CD4-positive, alpha-beta T cell treated with Interleukin-21 for 1 hour (primary cell): ENCODE data around the gene CDK11A.
A peak's percentile ranks its signal among the peaks of the same experiment; 100 is the strongest.

Experiments used
- DNase-seq: peaks from one replicate; pipeline ENCODE4 v3.0.0-alpha.2; 2020

Gene CDK11A

GRCh38 chr1:1658583-1659549 is 65.3 kb downstream of the CDK11A start, which contains the start of gene CDK11B:
CDK11B (minus strand) TSS chr1:1659004; CDS start chr1:1657485, 1,519 bp downstream.
- peak; percentile 96 for DNase-seq
